ENCODE results near the gene ST6GALNAC3.

The ST6GALNAC3 gene

DNA sequence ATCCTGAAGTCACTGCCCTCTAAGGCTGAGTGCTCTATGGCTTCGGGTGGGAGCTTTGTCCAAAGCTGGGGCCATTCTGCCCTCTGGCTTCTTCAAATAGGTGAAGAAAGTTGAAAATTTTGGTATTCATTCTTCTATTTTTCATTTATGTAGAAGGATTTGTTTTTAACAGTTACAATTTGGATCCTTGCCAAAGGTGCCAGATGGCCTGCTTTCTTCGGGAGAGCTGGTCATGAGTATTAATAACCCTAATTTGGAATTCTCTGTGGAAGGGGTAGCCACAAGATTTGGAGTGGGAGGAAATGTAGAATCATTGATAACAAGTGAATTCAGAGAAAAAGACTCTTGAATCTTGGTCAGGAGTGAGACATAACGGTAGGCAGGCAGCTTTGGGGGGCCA, 422.3 kb downstream of the ST6GALNAC3 start:
- no CpG with 5 or more reads among the region's 3 CpGs for WGBS (ENCODE audit: extremely low coverage, insufficient coverage, low lambda C conversion rate)

GRCh38 chr1:76500116-76500515, 425.6 kb downstream of the ST6GALNAC3 start:
- no peak for DNase-seq
- H2BK15ac ChIP-seq (replicated peaks; ENCODE audit: low read depth): no peak overlapping the region
- H3K4me2 ChIP-seq (ENCODE audit: low read length): no peak overlapping the region
- H3K4me1 ChIP-seq (ENCODE audit: control insufficient read depth, low read depth, low read length): peaks cover 8% of the 10 kb centered on the region
- no peak overlapping the region for H3K23ac ChIP-seq (ENCODE audit: low read length)
- H3K27me3 ChIP-seq (ENCODE audit: insufficient read depth, low read length, poor library complexity): no peaks in the 10 kb centered on the region
- no peaks in the 10 kb centered on the region for H3K79me1 ChIP-seq (ENCODE audit: low read length)
- no peak overlapping the region for H3K4ac ChIP-seq (ENCODE audit: low read depth, low read length)
- no peak overlapping the region for H2BK120ac ChIP-seq (ENCODE audit: low read depth, low read length)
- H2BK5ac ChIP-seq (ENCODE audit: low read length): no peak overlapping the region
- no peak overlapping the region for H3K4me3 ChIP-seq (ENCODE audit: low read length)
- H4K8ac ChIP-seq (ENCODE audit: low read depth, low read length): no peak overlapping the region
- H3K56ac ChIP-seq (ENCODE audit: low read length): no peak overlapping the region
- no peak overlapping the region for H4K5ac ChIP-seq (ENCODE audit: low read length)
- no peaks in the 10 kb centered on the region for H3K36me3 ChIP-seq (ENCODE audit: control insufficient read depth, insufficient read depth, low read length)
- H2AK5ac ChIP-seq (ENCODE audit: low read length): no peak overlapping the region
- no peak overlapping the region for H3K27ac ChIP-seq (ENCODE audit: low read depth, low read length)
- no peak overlapping the region for H3K18ac ChIP-seq (ENCODE audit: low read length)
- no peaks in the 10 kb centered on the region for H3K79me2 ChIP-seq (ENCODE audit: control insufficient read depth, insufficient read depth, low read length)
- no peak overlapping the region for H3K9ac ChIP-seq (ENCODE audit: low read length)

More for the DNA sequence above, 422.3 kb downstream of the ST6GALNAC3 start:
- Histone ChIP-seq H3K4me3 (ENCODE audit: low read length) (no peak overlapping the region), H2AK5ac (ENCODE audit: low read length) (no peak overlapping the region), H3K56ac (ENCODE audit: low read length) (no peak overlapping the region), H3K4ac (ENCODE audit: low read depth, low read length) (no peak overlapping the region), H3K79me1 (ENCODE audit: low read length) (no peaks in the 10 kb centered on the region), H4K5ac (ENCODE audit: low read length) (no peak overlapping the region), H3K79me2 (ENCODE audit: control insufficient read depth, insufficient read depth, low read length) (no peaks in the 10 kb centered on the region), H2BK15ac (replicated peaks; ENCODE audit: low read depth) (no peak overlapping the region), H2BK120ac (ENCODE audit: low read depth, low read length) (no peak overlapping the region), H3K36me3 (ENCODE audit: control insufficient read depth, insufficient read depth, low read length) (no peaks in the 10 kb centered on the region), H3K4me1 (ENCODE audit: control insufficient read depth, low read depth, low read length) (peaks cover 8% of the 10 kb centered on the region), H3K9ac (ENCODE audit: low read length) (no peak overlapping the region), H3K4me2 (ENCODE audit: low read length) (no peak overlapping the region), H3K27ac (ENCODE audit: low read depth, low read length) (no peak overlapping the region), H3K18ac (ENCODE audit: low read length) (peak overlapping the region; percentile 12), H2BK5ac (ENCODE audit: low read length) (no peak overlapping the region), H3K27me3 (ENCODE audit: insufficient read depth, low read length, poor library complexity) (no peaks in the 10 kb centered on the region), H3K23ac (ENCODE audit: low read length) (no peak overlapping the region), H4K8ac (ENCODE audit: low read depth, low read length) (no peak overlapping the region)
- DNase-seq: no peak

DNA sequence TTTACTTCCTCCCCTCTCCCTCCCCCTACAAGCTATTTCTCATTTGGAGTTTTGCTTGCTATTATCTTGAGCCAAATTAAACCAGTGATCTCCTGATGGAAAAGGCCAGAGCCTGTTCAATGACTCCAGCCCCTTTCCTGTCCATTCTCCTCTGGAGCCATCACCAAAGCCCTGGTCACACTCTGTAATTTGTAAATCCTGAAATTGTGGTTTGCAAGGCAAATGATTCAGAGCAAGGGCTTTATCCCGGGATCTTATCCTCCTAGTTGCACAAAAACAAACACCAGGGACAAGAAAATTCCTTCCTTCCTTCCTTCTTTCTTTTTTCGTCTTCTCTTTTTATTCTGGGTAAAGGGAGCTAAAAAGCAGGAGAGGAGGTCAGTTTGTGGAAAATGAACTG, 426.6 kb downstream of the ST6GALNAC3 start:
- Histone ChIP-seq H3K4ac (ENCODE audit: low read depth, low read length) (no peak overlapping the region), H3K79me1 (ENCODE audit: low read length) (no peaks in the 10 kb centered on the region), H3K56ac (ENCODE audit: low read length) (peak overlapping the region; percentile 61), H2BK15ac (replicated peaks; ENCODE audit: low read depth) (peak overlapping the region; percentile 25), H3K4me3 (ENCODE audit: low read length) (no peak overlapping the region), H3K27ac (ENCODE audit: low read depth, low read length) (peak overlapping the region; percentile 41), H3K9ac (ENCODE audit: low read length) (peak overlapping the region; percentile 12), H3K27me3 (ENCODE audit: insufficient read depth, low read length, poor library complexity) (no peaks in the 10 kb centered on the region), H3K4me2 (ENCODE audit: low read length) (no peak overlapping the region), H3K18ac (ENCODE audit: low read length) (peak overlapping the region; percentile 64), H4K8ac (ENCODE audit: low read depth, low read length) (peak overlapping the region; percentile 81), H3K36me3 (ENCODE audit: control insufficient read depth, insufficient read depth, low read length) (no peaks in the 10 kb centered on the region), H2BK120ac (ENCODE audit: low read depth, low read length) (no peak overlapping the region), H2BK5ac (ENCODE audit: low read length) (no peak overlapping the region), H3K23ac (ENCODE audit: low read length) (no peak overlapping the region), H2AK5ac (ENCODE audit: low read length) (no peak overlapping the region), H3K4me1 (ENCODE audit: control insufficient read depth, low read depth, low read length) (peaks cover 8% of the 10 kb centered on the region), H4K5ac (ENCODE audit: low read length) (no peak overlapping the region), H3K79me2 (ENCODE audit: control insufficient read depth, insufficient read depth, low read length) (no peaks in the 10 kb centered on the region)
- peak; percentile 34 for DNase-seq
- no CpG with 5 or more reads among the region's 2 CpGs for WGBS (ENCODE audit: extremely low coverage, insufficient coverage, low lambda C conversion rate)

GRCh38 chr1:76501586-76502219, 427.2 kb downstream of the ST6GALNAC3 start:
- peak overlapping the region; percentile 68 for H3K4ac ChIP-seq (ENCODE audit: low read depth, low read length)
- no peak overlapping the region for H3K9ac ChIP-seq (ENCODE audit: low read length)
- no peaks in the 10 kb centered on the region for H3K27me3 ChIP-seq (ENCODE audit: insufficient read depth, low read length, poor library complexity)
- peak overlapping the region; percentile 58 for H3K27ac ChIP-seq (ENCODE audit: low read depth, low read length)
- peaks cover 7% of the 10 kb centered on the region for H3K4me1 ChIP-seq (ENCODE audit: control insufficient read depth, low read depth, low read length)
- H3K4me2 ChIP-seq (ENCODE audit: low read length): no peak overlapping the region
- no peaks in the 10 kb centered on the region for H3K36me3 ChIP-seq (ENCODE audit: control insufficient read depth, insufficient read depth, low read length)
- no peaks in the 10 kb centered on the region for H3K79me2 ChIP-seq (ENCODE audit: control insufficient read depth, insufficient read depth, low read length)
- H2BK5ac ChIP-seq (ENCODE audit: low read length): no peak overlapping the region
- no peak overlapping the region for H2AK5ac ChIP-seq (ENCODE audit: low read length)
- H3K4me3 ChIP-seq (ENCODE audit: low read length): no peak overlapping the region
- H3K56ac ChIP-seq (ENCODE audit: low read length): peak overlapping the region; percentile 35
- peak; percentile 76 for DNase-seq
- no peaks in the 10 kb centered on the region for H3K79me1 ChIP-seq (ENCODE audit: low read length)
- H2BK120ac ChIP-seq (ENCODE audit: low read depth, low read length): no peak overlapping the region
- no CpG with 5 or more reads among the region's 7 CpGs for WGBS (ENCODE audit: extremely low coverage, insufficient coverage, low lambda C conversion rate)
- H4K8ac ChIP-seq (ENCODE audit: low read depth, low read length): no peak overlapping the region
- H3K18ac ChIP-seq (ENCODE audit: low read length): no peak overlapping the region
- H4K5ac ChIP-seq (ENCODE audit: low read length): no peak overlapping the region
- H3K23ac ChIP-seq (ENCODE audit: low read length): no peak overlapping the region
- H2BK15ac ChIP-seq (replicated peaks; ENCODE audit: low read depth): peak overlapping the region; percentile 64

DNA sequence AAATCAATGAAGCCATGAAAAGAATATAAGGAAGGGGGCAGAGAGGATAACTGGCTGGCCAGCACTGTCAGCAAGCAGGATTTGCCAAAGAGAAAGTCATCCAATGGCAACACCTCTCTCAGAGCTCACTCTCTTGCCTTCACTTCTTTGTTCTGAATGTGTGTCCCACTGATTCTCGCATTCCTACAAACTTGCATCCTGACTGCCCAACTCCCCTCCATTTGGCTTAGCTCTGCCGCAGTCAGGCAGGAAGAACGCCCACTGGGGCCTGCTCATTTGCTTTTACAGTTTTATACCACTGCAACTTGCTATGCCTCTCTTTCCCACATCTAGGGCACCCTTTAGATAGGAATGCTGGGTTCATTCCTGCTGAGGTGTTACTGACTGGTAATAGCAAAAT, 428.6 kb downstream of the ST6GALNAC3 start:
- peak; percentile 79 for DNase-seq
- H3K27me3 ChIP-seq (ENCODE audit: insufficient read depth, low read length, poor library complexity): no peaks in the 10 kb centered on the region
- H3K4me3 ChIP-seq (ENCODE audit: low read length): no peak overlapping the region
- H3K79me1 ChIP-seq (ENCODE audit: low read length): no peaks in the 10 kb centered on the region
- H3K23ac ChIP-seq (ENCODE audit: low read length): no peak overlapping the region
- H3K27ac ChIP-seq (ENCODE audit: low read depth, low read length): no peak overlapping the region
- no peak overlapping the region for H2BK5ac ChIP-seq (ENCODE audit: low read length)
- no peak overlapping the region for H3K56ac ChIP-seq (ENCODE audit: low read length)
- H2BK120ac ChIP-seq (ENCODE audit: low read depth, low read length): no peak overlapping the region
- WGBS (ENCODE audit: extremely low coverage, insufficient coverage, low lambda C conversion rate): no CpG with 5 or more reads among the region's 3 CpGs
- H3K9ac ChIP-seq (ENCODE audit: low read length): no peak overlapping the region
- no peaks in the 10 kb centered on the region for H3K79me2 ChIP-seq (ENCODE audit: control insufficient read depth, insufficient read depth, low read length)
- H3K4me2 ChIP-seq (ENCODE audit: low read length): no peak overlapping the region
- no peak overlapping the region for H4K8ac ChIP-seq (ENCODE audit: low read depth, low read length)
- no peak overlapping the region for H3K18ac ChIP-seq (ENCODE audit: low read length)
- H2AK5ac ChIP-seq (ENCODE audit: low read length): no peak overlapping the region
- no peak overlapping the region for H3K4ac ChIP-seq (ENCODE audit: low read depth, low read length)
- no peaks in the 10 kb centered on the region for H3K36me3 ChIP-seq (ENCODE audit: control insufficient read depth, insufficient read depth, low read length)
- peaks cover 7% of the 10 kb centered on the region for H3K4me1 ChIP-seq (ENCODE audit: control insufficient read depth, low read depth, low read length)
- no peak overlapping the region for H2BK15ac ChIP-seq (replicated peaks; ENCODE audit: low read depth)
- no peak overlapping the region for H4K5ac ChIP-seq (ENCODE audit: low read length)

GRCh38 chr1:76503736-76504135, 429.2 kb downstream of the ST6GALNAC3 start:
- H3K9ac ChIP-seq (ENCODE audit: low read length): no peak overlapping the region
- no peak overlapping the region for H2AK5ac ChIP-seq (ENCODE audit: low read length)
- H2BK120ac ChIP-seq (ENCODE audit: low read depth, low read length): no peak overlapping the region
- peak overlapping the region; percentile 14 for H3K18ac ChIP-seq (ENCODE audit: low read length)
- H3K79me2 ChIP-seq (ENCODE audit: control insufficient read depth, insufficient read depth, low read length): no peaks in the 10 kb centered on the region
- no peak overlapping the region for H3K23ac ChIP-seq (ENCODE audit: low read length)
- no peak overlapping the region for H3K4me2 ChIP-seq (ENCODE audit: low read length)
- no peak overlapping the region for H3K4ac ChIP-seq (ENCODE audit: low read depth, low read length)
- no peak overlapping the region for H3K4me3 ChIP-seq (ENCODE audit: low read length)
- no peak overlapping the region for H2BK15ac ChIP-seq (replicated peaks; ENCODE audit: low read depth)
- no peaks in the 10 kb centered on the region for H3K36me3 ChIP-seq (ENCODE audit: control insufficient read depth, insufficient read depth, low read length)
- no peak overlapping the region for H4K5ac ChIP-seq (ENCODE audit: low read length)
- no peak overlapping the region for H3K56ac ChIP-seq (ENCODE audit: low read length)
- H3K27ac ChIP-seq (ENCODE audit: low read depth, low read length): no peak overlapping the region
- H3K4me1 ChIP-seq (ENCODE audit: control insufficient read depth, low read depth, low read length): peaks cover 7% of the 10 kb centered on the region
- no peak overlapping the region for H4K8ac ChIP-seq (ENCODE audit: low read depth, low read length)
- no peaks in the 10 kb centered on the region for H3K79me1 ChIP-seq (ENCODE audit: low read length)
- WGBS (ENCODE audit: extremely low coverage, insufficient coverage, low lambda C conversion rate): no CpG with 5 or more reads among the region's 2 CpGs
- DNase-seq: no peak
- no peaks in the 10 kb centered on the region for H3K27me3 ChIP-seq (ENCODE audit: insufficient read depth, low read length, poor library complexity)
- no peak overlapping the region for H2BK5ac ChIP-seq (ENCODE audit: low read length)

Data from mesendoderm (in vitro differentiated cells).